ENCODE measurements around the gene MT1H.

GRCh38 chr16:56641166-56641565 is 28.4 kb upstream of the MT1H start:
- no peak for TF ChIP-seq CTCF (IDR thresholded peaks at IDR 0.05)
- TF ChIP-seq POLR2A (IDR thresholded peaks at IDR 0.05) = no peak
